ENCODE results near the gene AARS2.

- TF ChIP-seq RCOR1 (IDR thresholded peaks at IDR 0.05; ENCODE audit: insufficient replicate concordance, low read length): no peak
- no peak for TF ChIP-seq CTCF (conservative IDR thresholded peaks at IDR 0.05; ENCODE audit: low read depth, low read length)
- TF ChIP-seq MXI1 (IDR thresholded peaks at IDR 0.05; ENCODE audit: borderline replicate concordance, low read depth, low read length): no peak
- TF ChIP-seq SMC3 (IDR thresholded peaks at IDR 0.05; ENCODE audit: low read depth, low read length): no peak
- TF ChIP-seq POLR2A (IDR thresholded peaks at IDR 0.05; ENCODE audit: low read depth, low read length): no peak
- TF ChIP-seq MAZ (IDR thresholded peaks at IDR 0.05; ENCODE audit: borderline replicate concordance, low read depth, low read length): no peak
- no peak for TF ChIP-seq BHLHE40 (IDR thresholded peaks at IDR 0.05; ENCODE audit: low read depth, low read length)
- TF ChIP-seq CEBPB (IDR thresholded peaks at IDR 0.05; ENCODE audit: low read depth, low read length): no peak
- no peak for TF ChIP-seq RFX5 (IDR thresholded peaks at IDR 0.05; ENCODE audit: low read depth, low read length)
- TF ChIP-seq FOS (IDR thresholded peaks at IDR 0.05; ENCODE audit: low read depth, low read length): no peak
These were observed 34.1 kb downstream of the AARS2 start for GRCh38 chr6:44278774-44279697.

All from IMR-90 (cell line).